ENCODE measurements around the gene TRAPPC14. TPM values are rescaled to one million over a fixed set of nuclear protein-coding genes. Genes with fewer than 3 reads are reported as not detected.

The TRAPPC14 gene
- total RNA-seq, 3 donors from 2014 or later, result 3.4 to 16.1 (median 12.6) TPM

DNA sequence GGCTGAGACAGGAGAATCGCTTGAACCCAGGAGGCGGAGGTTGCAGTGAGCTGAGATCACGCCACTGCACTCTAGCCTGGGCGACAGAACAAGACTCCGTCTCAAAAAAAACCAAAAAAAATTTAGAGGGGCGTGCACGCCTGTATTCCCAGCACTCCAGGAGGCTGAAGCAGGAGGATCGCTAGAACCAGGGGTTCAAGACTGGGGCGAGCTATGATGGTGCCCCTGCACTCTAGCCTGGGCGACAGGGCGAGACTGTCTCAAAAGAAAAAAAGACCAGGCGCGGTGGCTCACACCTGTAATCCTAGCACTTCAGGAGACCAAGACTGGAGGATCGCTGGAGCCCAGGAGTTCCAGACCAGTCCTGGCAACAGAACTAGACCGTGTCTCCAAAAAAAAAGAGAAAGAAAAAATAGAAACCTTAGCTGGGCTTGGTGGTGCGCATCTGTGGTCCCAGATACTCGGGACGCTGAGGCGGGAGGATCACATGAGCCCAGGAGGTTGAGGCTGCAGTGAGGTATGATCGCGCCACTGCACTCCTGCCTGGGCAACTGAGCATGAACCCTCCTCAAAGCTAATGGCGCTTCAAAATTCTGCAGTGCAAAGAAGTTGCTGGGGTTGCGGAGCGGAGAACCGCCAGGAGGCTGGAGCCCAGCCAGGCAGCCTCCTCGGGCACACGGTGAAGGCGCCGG lies 32.1 kb downstream of the TRAPPC14 start:
- H3K27ac ChIP-seq, result peak overlapping the region; percentile 98 to 99
- no peaks in the 10 kb centered on the region for H3K36me3 ChIP-seq
- no peaks in the 10 kb centered on the region for H3K27me3 ChIP-seq
- no peak for DNase-seq (ENCODE audit: low spot score in 2 of 2)
- peak overlapping the region; percentile 88 to 94 (median 90) for H3K4me3 ChIP-seq
- TF ChIP-seq POLR2A (IDR thresholded peaks at IDR 0.05) (no peak), POLR2AphosphoS5 (IDR thresholded peaks at IDR 0.05) (no peak)
- TF ChIP-seq, protein P1, sequence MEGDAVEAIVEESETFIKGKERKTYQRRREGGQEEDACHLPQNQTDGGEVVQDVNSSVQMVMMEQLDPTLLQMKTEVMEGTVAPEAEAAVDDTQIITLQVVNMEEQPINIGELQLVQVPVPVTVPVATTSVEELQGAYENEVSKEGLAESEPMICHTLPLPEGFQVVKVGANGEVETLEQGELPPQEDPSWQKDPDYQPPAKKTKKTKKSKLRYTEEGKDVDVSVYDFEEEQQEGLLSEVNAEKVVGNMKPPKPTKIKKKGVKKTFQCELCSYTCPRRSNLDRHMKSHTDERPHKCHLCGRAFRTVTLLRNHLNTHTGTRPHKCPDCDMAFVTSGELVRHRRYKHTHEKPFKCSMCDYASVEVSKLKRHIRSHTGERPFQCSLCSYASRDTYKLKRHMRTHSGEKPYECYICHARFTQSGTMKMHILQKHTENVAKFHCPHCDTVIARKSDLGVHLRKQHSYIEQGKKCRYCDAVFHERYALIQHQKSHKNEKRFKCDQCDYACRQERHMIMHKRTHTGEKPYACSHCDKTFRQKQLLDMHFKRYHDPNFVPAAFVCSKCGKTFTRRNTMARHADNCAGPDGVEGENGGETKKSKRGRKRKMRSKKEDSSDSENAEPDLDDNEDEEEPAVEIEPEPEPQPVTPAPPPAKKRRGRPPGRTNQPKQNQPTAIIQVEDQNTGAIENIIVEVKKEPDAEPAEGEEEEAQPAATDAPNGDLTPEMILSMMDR (IDR thresholded peaks at IDR 0.05), result peak in 2 of 3 donors; percentile 15 to 32
- H3K4me1 ChIP-seq, result no peaks in the 10 kb centered on the region
- H3K9me3 ChIP-seq, result no peaks in the 10 kb centered on the region
- intact Hi-C loops (cut with DNase I; ENCODE audit: low total_unique reads), result no loop called here

DNA sequence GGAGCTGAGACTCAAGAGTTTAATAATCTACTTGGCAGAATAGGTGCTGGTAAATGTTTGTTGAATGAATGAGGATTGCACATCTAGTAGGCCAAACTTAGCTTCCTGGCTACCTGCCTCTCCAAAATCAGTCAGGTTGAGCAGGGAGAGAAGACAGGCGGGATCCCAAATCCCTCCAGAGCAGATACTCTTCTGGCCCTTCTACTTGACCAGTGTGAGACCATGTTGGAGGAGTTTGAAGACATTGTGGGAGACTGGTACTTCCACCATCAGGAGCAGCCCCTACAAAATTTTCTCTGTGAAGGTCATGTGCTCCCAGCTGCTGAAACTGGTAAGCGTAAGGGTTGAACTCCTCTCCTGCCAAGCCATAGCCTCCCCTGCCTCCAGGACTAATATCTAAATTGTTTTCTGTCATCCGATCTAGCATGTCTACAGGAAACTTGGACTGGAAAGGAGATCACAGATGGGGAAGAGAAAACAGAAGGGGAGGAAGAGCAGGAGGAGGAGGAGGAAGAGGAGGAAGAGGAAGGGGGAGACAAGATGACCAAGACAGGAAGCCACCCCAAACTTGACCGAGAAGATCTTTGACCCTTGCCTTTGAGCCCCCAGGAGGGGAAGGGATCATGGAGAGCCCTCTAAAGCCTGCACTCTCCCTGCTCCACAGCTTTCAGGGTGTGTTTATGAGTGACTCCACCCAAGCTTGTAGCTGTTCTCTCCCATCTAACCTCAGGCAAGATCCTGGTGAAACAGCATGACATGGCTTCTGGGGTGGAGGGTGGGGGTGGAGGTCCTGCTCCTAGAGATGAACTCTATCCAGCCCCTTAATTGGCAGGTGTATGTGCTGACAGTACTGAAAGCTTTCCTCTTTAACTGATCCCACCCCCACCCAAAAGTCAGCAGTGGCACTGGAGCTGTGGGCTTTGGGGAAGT lies 34.0 kb downstream of the TRAPPC14 start:
- H3K36me3 ChIP-seq, result no peaks in the 10 kb centered on the region
- H3K4me1 ChIP-seq, result peaks cover 0 to 7% of the 10 kb centered on the region in 2 donors
- no peak overlapping the region for H3K4me3 ChIP-seq
- H3K27me3 ChIP-seq, result no peaks in the 10 kb centered on the region
- no peak overlapping the region for H3K27ac ChIP-seq
- intact Hi-C loops (cut with DNase I; ENCODE audit: low total_unique reads), result no loop called here
- no peak for TF ChIP-seq POLR2AphosphoS5 (IDR thresholded peaks at IDR 0.05)
- no peak for TF ChIP-seq POLR2A (IDR thresholded peaks at IDR 0.05)
- TF ChIP-seq, protein P1 (IDR thresholded peaks at IDR 0.05), result no peak
- no peak for DNase-seq (ENCODE audit: low spot score in 2 of 2)
- no peaks in the 10 kb centered on the region for H3K9me3 ChIP-seq

DNA sequence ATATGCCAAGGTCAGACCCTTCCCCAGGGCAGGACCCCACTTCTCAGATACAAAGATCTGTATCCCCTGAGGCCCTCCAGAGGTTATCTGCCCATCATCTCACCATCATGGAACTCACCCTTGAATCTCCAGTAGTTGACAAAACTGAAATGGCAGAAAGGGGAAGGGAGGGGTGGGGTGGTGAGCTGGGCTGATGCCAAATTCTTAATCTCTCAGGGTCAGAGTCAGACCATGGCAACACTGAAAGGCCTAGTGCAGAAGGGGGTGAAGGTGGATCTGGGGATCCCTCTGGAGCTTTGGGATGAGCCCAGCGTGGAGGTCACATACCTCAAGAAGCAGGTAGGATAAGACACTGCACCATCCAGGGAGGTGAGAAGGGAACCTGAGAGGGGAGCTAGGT lies 36.0 kb downstream of the TRAPPC14 start:
- peak overlapping the region; percentile 15 to 57 for H3K27ac ChIP-seq
- no peaks in the 10 kb centered on the region for H3K9me3 ChIP-seq
- no peak for DNase-seq (ENCODE audit: low spot score in 2 of 2)
- no peaks in the 10 kb centered on the region for H3K27me3 ChIP-seq
- H3K4me3 ChIP-seq, result no peak overlapping the region
- peaks cover 3 to 7% of the 10 kb centered on the region in 2 donors for H3K4me1 ChIP-seq
- H3K36me3 ChIP-seq, result no peaks in the 10 kb centered on the region
- intact Hi-C loops (cut with DNase I; ENCODE audit: low total_unique reads), result no loop called here
- TF ChIP-seq POLR2AphosphoS5 (IDR thresholded peaks at IDR 0.05) (no peak), POLR2A (IDR thresholded peaks at IDR 0.05) (no peak)
- TF ChIP-seq, protein P1 (IDR thresholded peaks at IDR 0.05), result no peak

DNA sequence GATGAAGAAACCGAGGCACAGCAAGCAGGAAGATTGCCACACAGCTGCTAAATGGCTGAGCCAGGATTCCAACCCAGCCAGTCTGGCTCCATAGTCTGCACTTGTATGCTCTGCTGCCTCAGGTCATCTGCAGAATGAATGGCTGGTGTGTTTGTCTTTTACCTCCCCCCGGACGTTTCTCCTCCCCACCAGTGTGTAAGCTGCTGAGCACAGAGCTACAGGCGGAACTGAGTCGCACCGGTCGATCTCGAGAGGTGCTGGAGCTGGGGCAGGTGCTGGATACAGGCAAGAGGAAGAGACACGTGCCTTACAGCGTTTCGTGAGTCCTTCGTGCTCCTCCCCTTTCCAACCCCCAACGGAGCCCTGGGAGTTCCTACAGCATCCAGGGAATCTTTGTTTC lies 36.5 kb downstream of the TRAPPC14 start:
- Histone ChIP-seq H3K27ac (peak overlapping the region; percentile 15 to 57), H3K27me3 (no peaks in the 10 kb centered on the region), H3K4me1 (peaks cover 3 to 7% of the 10 kb centered on the region in 2 donors), H3K36me3 (no peaks in the 10 kb centered on the region), H3K4me3 (no peak overlapping the region), H3K9me3 (no peaks in the 10 kb centered on the region)
- TF ChIP-seq POLR2A (IDR thresholded peaks at IDR 0.05) (no peak), POLR2AphosphoS5 (IDR thresholded peaks at IDR 0.05) (peak in 1 of 3 donors; percentile 9)
- TF ChIP-seq, protein P1 (IDR thresholded peaks at IDR 0.05), result no peak
- intact Hi-C loops (cut with DNase I; ENCODE audit: low total_unique reads), result no loop called here
- peak; percentile 57 to 61 for DNase-seq (ENCODE audit: low spot score in 2 of 2)

DNA sequence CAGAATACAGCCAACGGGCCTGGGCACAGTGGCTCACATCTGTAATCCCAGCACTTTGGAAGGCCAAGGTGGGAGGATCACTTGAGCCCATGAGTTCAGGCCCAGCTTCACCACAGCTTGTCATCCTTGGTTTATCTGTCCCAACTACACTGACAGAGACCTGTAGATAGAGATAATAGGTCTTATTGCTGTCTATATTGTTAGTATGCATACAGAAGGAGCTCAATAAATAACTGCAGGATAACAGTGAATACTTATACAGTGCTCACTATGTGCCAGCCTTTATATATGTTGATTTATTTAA lies 37.8 kb downstream of the TRAPPC14 start:
- peaks cover 3 to 7% of the 10 kb centered on the region in 2 donors for H3K4me1 ChIP-seq
- H3K27me3 ChIP-seq, result no peaks in the 10 kb centered on the region
- H3K9me3 ChIP-seq, result no peaks in the 10 kb centered on the region
- intact Hi-C loops (cut with DNase I; ENCODE audit: low total_unique reads), result no loop called here
- no peaks in the 10 kb centered on the region for H3K36me3 ChIP-seq
- TF ChIP-seq POLR2A (IDR thresholded peaks at IDR 0.05), result no peak
- no peak for TF ChIP-seq POLR2AphosphoS5 (IDR thresholded peaks at IDR 0.05)
- TF ChIP-seq, protein P1 (IDR thresholded peaks at IDR 0.05), result no peak
- H3K4me3 ChIP-seq, result no peak overlapping the region
- peak overlapping the region in 1 of 2 donors; percentile 80 for H3K27ac ChIP-seq
- no peak for DNase-seq (ENCODE audit: low spot score in 2 of 2)

Measured in breast epithelium (tissue), 4 donors.